WTC11 (cell line): Measurements from ENCODE around the gene RASA4B. TPM values are rescaled to one million over a fixed set of nuclear protein-coding genes. Genes with fewer than 3 reads are reported as not detected.

Experiments used
- ATF1 ChIP-seq: sonication (generic); formaldehyde crosslinking; IDR thresholded peaks from 2 replicates; pipeline ENCODE4 v1.8.1; 2023; ENCODE audit warnings: mild to moderate bottlenecking, moderate library complexity, missing genetic modification reagents
- ATF3 ChIP-seq: sonication (generic); formaldehyde crosslinking; conservative IDR thresholded peaks from 2 replicates; pipeline ENCODE4 v1.8.1; 2022; ENCODE audit warnings: mild to moderate bottlenecking, missing genetic modification reagents
- ATF6 ChIP-seq: sonication (generic); formaldehyde crosslinking; IDR thresholded peaks from 2 replicates; pipeline ENCODE4 v1.8.1; 2023; ENCODE audit warnings: mild to moderate bottlenecking, missing genetic modification reagents
- CBFB ChIP-seq: sonication (generic); formaldehyde crosslinking; IDR thresholded peaks from 2 replicates; pipeline ENCODE4 v1.8.1; 2022; ENCODE audit warnings: mild to moderate bottlenecking, low read depth, missing genetic modification reagents
- GTF2I ChIP-seq: fragments of 250-450 bp; sonication (Bioruptor Pico); conservative IDR thresholded peaks from 2 replicates; pipeline ENCODE4 v1.4.0; 2021; ENCODE audit warnings: mild to moderate bottlenecking
- HMGXB4 ChIP-seq: sonication (generic); formaldehyde crosslinking; IDR thresholded peaks from 2 replicates; pipeline ENCODE4 v1.8.1; 2023; ENCODE audit warnings: mild to moderate bottlenecking, moderate library complexity, missing genetic modification reagents
- KAT7 ChIP-seq: sonication (generic); formaldehyde crosslinking; IDR thresholded peaks from 2 replicates; pipeline ENCODE4 v1.8.1; 2023; ENCODE audit warnings: missing genetic modification reagents, mild to moderate bottlenecking, borderline replicate concordance
- MXD4 ChIP-seq: fragments of 250-450 bp; sonication (Bioruptor Pico); IDR thresholded peaks from 2 replicates; pipeline ENCODE4 v1.8.0; 2021; ENCODE audit warnings: mild to moderate bottlenecking, moderate library complexity, borderline replicate concordance
- PRDM15 ChIP-seq: sonication (generic); formaldehyde crosslinking; IDR thresholded peaks from 2 replicates; pipeline ENCODE4 v1.8.0; 2022; ENCODE audit warnings: missing genetic modification reagents
- SMAD3 ChIP-seq: sonication (generic); formaldehyde crosslinking; IDR thresholded peaks from 2 replicates; pipeline ENCODE4 v1.8.0; 2022; ENCODE audit warnings: missing genetic modification reagents, mild to moderate bottlenecking, borderline replicate concordance
- SP1 ChIP-seq: sonication (generic); formaldehyde crosslinking; conservative IDR thresholded peaks from 2 replicates; pipeline ENCODE4 v1.8.1; 2022; ENCODE audit warnings: missing genetic modification reagents
- TEAD1 ChIP-seq: sonication (generic); formaldehyde crosslinking; IDR thresholded peaks from 2 replicates; pipeline ENCODE4 v1.8.0; 2022; ENCODE audit warnings: mild to moderate bottlenecking, missing genetic modification reagents
- TP53 ChIP-seq: sonication (generic); formaldehyde crosslinking; IDR thresholded peaks from 2 replicates; pipeline ENCODE4 v1.8.1; 2023; ENCODE audit warnings: mild to moderate bottlenecking, missing genetic modification reagents
- ZBTB21 ChIP-seq: sonication (generic); formaldehyde crosslinking; IDR thresholded peaks from 2 replicates; pipeline ENCODE4 v1.8.1; 2023; ENCODE audit warnings: mild to moderate bottlenecking, missing genetic modification reagents, borderline replicate concordance
- ZNF138 ChIP-seq: sonication (generic); formaldehyde crosslinking; conservative IDR thresholded peaks from 2 replicates; pipeline ENCODE4 v1.8.1; 2022; ENCODE audit warnings: mild to moderate bottlenecking, moderate library complexity, missing genetic modification reagents
- ZNF317 ChIP-seq: sonication (generic); formaldehyde crosslinking; IDR thresholded peaks from 2 replicates; pipeline ENCODE4 v1.8.1; 2023; ENCODE audit warnings: low read depth, mild to moderate bottlenecking, moderate library complexity, missing genetic modification reagents, borderline replicate concordance
- ZNF396 ChIP-seq: fragments of 250-450 bp; sonication (Bioruptor Pico); IDR thresholded peaks from 2 replicates; pipeline ENCODE4 v1.8.0; 2021; ENCODE audit warnings: mild to moderate bottlenecking, moderate library complexity, borderline replicate concordance
- ZNF423 ChIP-seq: fragments of 250-450 bp; sonication (Bioruptor Pico); IDR thresholded peaks from 2 replicates; pipeline ENCODE4 v2.1.2; 2022; ENCODE audit warnings: mild to moderate bottlenecking, moderate library complexity
- ZSCAN18 ChIP-seq: fragments of 250-450 bp; sonication (Bioruptor Pico); IDR thresholded peaks from 2 replicates; pipeline ENCODE4 v2.1.2; 2022; ENCODE audit warnings: mild to moderate bottlenecking, moderate library complexity
- total RNA-seq: library from RNA; stranded (reverse); gene quantifications from 3 replicates; pipeline ENCODE4 v1.2.3, GENCODE V29; 2021
- TF ChIP-seq, protein P1 (sequence below): fragments of 200-600 bp; IDR thresholded peaks from 2 replicates; pipeline ENCODE4 v1.8.0; 2022; ENCODE audit warnings: antibody characterized with exemption
- TF ChIP-seq, protein P2 (sequence below): fragments of 250-450 bp; sonication (Bioruptor Pico); conservative IDR thresholded peaks from 2 replicates; pipeline ENCODE4 v1.9.0; 2021; ENCODE audit warnings: mild to moderate bottlenecking
- TF ChIP-seq, protein P3 (sequence below): sonication (generic); formaldehyde crosslinking; IDR thresholded peaks from 2 replicates; pipeline ENCODE4 v1.8.0; 2023; ENCODE audit warnings: mild to moderate bottlenecking, missing genetic modification reagents

Gene RASA4B
- total RNA-seq, 1 experiment from 2014 or later = 3.9 TPM

- TF ChIP-seq PRDM15 (CRISPR knock-in tag) = 0 out of 2 replicates have a peak, but pooled peaks have one; percentile 59
- no peak for TF ChIP-seq MXD4 (CRISPR knock-in tag)
- TF ChIP-seq ATF1 (CRISPR knock-in tag) = no peak
- 0 out of 2 replicates have a peak, but pooled peaks have one; percentile 29 for TF ChIP-seq KAT7
- TF ChIP-seq ZNF423 (CRISPR knock-in tag) = no peak
- peak; percentile 89 for TF ChIP-seq TEAD1
- peak; percentile 53; the same call in 1 of the 2 replicates for TF ChIP-seq CBFB (CRISPR knock-in tag)
- TF ChIP-seq, protein P1, sequence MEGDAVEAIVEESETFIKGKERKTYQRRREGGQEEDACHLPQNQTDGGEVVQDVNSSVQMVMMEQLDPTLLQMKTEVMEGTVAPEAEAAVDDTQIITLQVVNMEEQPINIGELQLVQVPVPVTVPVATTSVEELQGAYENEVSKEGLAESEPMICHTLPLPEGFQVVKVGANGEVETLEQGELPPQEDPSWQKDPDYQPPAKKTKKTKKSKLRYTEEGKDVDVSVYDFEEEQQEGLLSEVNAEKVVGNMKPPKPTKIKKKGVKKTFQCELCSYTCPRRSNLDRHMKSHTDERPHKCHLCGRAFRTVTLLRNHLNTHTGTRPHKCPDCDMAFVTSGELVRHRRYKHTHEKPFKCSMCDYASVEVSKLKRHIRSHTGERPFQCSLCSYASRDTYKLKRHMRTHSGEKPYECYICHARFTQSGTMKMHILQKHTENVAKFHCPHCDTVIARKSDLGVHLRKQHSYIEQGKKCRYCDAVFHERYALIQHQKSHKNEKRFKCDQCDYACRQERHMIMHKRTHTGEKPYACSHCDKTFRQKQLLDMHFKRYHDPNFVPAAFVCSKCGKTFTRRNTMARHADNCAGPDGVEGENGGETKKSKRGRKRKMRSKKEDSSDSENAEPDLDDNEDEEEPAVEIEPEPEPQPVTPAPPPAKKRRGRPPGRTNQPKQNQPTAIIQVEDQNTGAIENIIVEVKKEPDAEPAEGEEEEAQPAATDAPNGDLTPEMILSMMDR = no peak
- peak; percentile 33; the same call in 1 of the 2 replicates for TF ChIP-seq SMAD3 (CRISPR knock-in tag)
- TF ChIP-seq ATF6 (CRISPR knock-in tag) = no peak
- no peak for TF ChIP-seq GTF2I (CRISPR knock-in tag)
- TF ChIP-seq HMGXB4 (CRISPR knock-in tag) = peak; percentile 90
- no peak for TF ChIP-seq ATF3 (CRISPR knock-in tag)
- 0 out of 2 replicates have a peak, but pooled peaks have one; percentile 9 for TF ChIP-seq ZNF317 (CRISPR knock-in tag)
- peak; percentile 68 for TF ChIP-seq SP1 (CRISPR knock-in tag)
- no peak for TF ChIP-seq ZSCAN18 (CRISPR knock-in tag)
- TF ChIP-seq, protein P2, sequence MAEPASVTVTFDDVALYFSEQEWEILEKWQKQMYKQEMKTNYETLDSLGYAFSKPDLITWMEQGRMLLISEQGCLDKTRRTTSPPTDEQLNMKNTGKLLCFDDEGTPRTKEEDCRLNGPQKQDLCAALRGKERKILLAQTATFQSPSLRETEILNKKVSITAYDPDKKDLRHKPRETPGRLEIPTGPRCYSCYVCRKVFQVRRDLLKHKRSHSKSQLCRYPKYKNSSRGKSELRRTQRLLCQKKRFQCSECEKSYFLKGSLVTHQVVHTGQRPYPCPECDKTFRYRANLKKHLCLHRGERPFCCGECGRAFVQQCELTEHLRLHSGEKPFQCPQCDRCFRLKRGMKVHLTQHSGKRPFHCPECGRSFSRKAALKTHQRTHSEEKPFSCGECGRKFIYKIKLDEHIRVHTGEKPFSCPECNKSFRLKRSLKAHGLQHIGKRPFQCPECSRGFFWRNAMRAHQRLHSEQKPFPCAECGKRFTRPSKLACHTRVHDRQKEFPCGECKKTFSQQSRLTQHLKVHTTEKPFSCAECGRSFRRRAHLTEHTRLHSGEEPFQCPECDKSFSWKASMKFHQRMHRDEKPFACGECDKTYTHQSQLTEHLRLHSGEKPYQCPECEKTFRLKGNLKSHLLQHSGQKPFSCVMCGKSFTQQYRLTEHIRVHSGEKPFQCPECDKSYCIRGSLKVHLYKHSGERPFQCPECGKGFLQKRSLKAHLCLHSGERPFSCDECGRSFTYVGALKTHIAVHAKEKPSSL (CRISPR knock-in tag) = no peak
- no peak for TF ChIP-seq ZNF138 (CRISPR knock-in tag)
- TF ChIP-seq ZNF396 (CRISPR knock-in tag) = no peak
- TF ChIP-seq, protein P3, sequence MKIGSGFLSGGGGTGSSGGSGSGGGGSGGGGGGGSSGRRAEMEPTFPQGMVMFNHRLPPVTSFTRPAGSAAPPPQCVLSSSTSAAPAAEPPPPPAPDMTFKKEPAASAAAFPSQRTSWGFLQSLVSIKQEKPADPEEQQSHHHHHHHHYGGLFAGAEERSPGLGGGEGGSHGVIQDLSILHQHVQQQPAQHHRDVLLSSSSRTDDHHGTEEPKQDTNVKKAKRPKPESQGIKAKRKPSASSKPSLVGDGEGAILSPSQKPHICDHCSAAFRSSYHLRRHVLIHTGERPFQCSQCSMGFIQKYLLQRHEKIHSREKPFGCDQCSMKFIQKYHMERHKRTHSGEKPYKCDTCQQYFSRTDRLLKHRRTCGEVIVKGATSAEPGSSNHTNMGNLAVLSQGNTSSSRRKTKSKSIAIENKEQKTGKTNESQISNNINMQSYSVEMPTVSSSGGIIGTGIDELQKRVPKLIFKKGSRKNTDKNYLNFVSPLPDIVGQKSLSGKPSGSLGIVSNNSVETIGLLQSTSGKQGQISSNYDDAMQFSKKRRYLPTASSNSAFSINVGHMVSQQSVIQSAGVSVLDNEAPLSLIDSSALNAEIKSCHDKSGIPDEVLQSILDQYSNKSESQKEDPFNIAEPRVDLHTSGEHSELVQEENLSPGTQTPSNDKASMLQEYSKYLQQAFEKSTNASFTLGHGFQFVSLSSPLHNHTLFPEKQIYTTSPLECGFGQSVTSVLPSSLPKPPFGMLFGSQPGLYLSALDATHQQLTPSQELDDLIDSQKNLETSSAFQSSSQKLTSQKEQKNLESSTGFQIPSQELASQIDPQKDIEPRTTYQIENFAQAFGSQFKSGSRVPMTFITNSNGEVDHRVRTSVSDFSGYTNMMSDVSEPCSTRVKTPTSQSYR (CRISPR knock-in tag) = no peak
- no peak for TF ChIP-seq TP53 (CRISPR knock-in tag)
- no peak for TF ChIP-seq ZBTB21 (CRISPR knock-in tag)
Observed at GRCh38 chr7:102464577-102465280, 52.8 kb downstream of the RASA4B start, which contains the start of the genes ALKBH4 and LRWD1 (continued).
